Fibroblast of the conjunctiva (primary cell): ENCODE data around the gene SBK2.

Experiments
- DNase-seq: peaks from one replicate; pipeline ENCODE4 v3.0.0-alpha.2; 2010; ENCODE audit warnings: low read depth

SBK2 gene

GRCh38 chr19:55554302-55554701, 17.4 kb upstream of the SBK2 start:
- no peak for DNase-seq

GRCh38 chr19:55553217-55554182, 16.6 kb upstream of the SBK2 start:
- DNase-seq = no peak

- peak; percentile 30 for DNase-seq
Observed at GRCh38 chr19:55552620-55553019, 15.7 kb upstream of the SBK2 start.

GRCh38 chr19:55552206-55552605, 15.3 kb upstream of the SBK2 start:
- no peak for DNase-seq

- no peak for DNase-seq
Observed at GRCh38 chr19:55550321-55550650, 13.4 kb upstream of the SBK2 start.

- peak; percentile 43 for DNase-seq
Observed at GRCh38 chr19:55549500-55550320, 12.8 kb upstream of the SBK2 start.

GRCh38 chr19:55546822-55547614, 10.1 kb upstream of the SBK2 start:
- peak; percentile 68 for DNase-seq

- no peak for DNase-seq
Observed at GRCh38 chr19:55546011-55546410, 9.1 kb upstream of the SBK2 start.

GRCh38 chr19:55545443-55545842, 8.5 kb upstream of the SBK2 start, which contains the start of gene SBK3:
Gene SBK3 (minus strand): TSS chr19:55545543. CDS start chr19:55545543, 0 bp downstream.
- DNase-seq = no peak

GRCh38 chr19:55544776-55545439, 8.0 kb upstream of the SBK2 start:
- no peak for DNase-seq

- DNase-seq = no peak
Observed at GRCh38 chr19:55544014-55544413, 7.1 kb upstream of the SBK2 start.

GRCh38 chr19:55543567-55543966, 6.6 kb upstream of the SBK2 start:
- no peak for DNase-seq

- no peak for DNase-seq
Observed at GRCh38 chr19:55542292-55542855, 5.4 kb upstream of the SBK2 start.

GRCh38 chr19:55541091-55541490, 4.2 kb upstream of the SBK2 start:
- no peak for DNase-seq

GRCh38 chr19:55540619-55541018, 3.7 kb upstream of the SBK2 start:
- DNase-seq = no peak

- DNase-seq = no peak
Observed at GRCh38 chr19:55539090-55539984, 2.4 kb upstream of the SBK2 start.

GRCh38 chr19:55538132-55538531, 1.2 kb upstream of the SBK2 start:
- DNase-seq = no peak

GRCh38 chr19:55537741-55538111, 793 bp upstream of the SBK2 start:
- DNase-seq = no peak

GRCh38 chr19:55536366-55536765, 567 bp downstream of the SBK2 start:
- no peak for DNase-seq

- no peak for DNase-seq
Observed at GRCh38 chr19:55535965-55536350, 975 bp downstream of the SBK2 start.
